COR-L47 (cell line): ENCODE results near the gene ZNF526.

Experiments
- DNase-seq: peaks from one replicate; lab custom pipeline; 2025; lab: John Stamatoyannopoulos, UW

ZNF526 gene

GRCh38 chr19:42219812-42220750 lies at the start of gene ZNF526:
Gene ZNF526, plus strand, starts transcription at chr19:42220312. Its CDS starts 4,092 bp downstream, at chr19:42224404.
- peak; percentile 97 for DNase-seq

GRCh38 chr19:42170715-42171114 lies 49.4 kb upstream of the ZNF526 start:
- DNase-seq = no peak

GRCh38 chr19:42172261-42172660 lies 47.9 kb upstream of the ZNF526 start:
- DNase-seq = no peak

GRCh38 chr19:42173695-42174094 lies 46.4 kb upstream of the ZNF526 start:
- DNase-seq = no peak

- no peak for DNase-seq
Measured at GRCh38 chr19:42174188-42174587, 45.9 kb upstream of the ZNF526 start.

GRCh38 chr19:42174958-42175734 lies 45.0 kb upstream of the ZNF526 start:
- no peak for DNase-seq

- no peak for DNase-seq
Measured at GRCh38 chr19:42175952-42176648, 44.0 kb upstream of the ZNF526 start.

GRCh38 chr19:42176649-42176989 lies 43.5 kb upstream of the ZNF526 start:
- DNase-seq = peak; percentile 95

GRCh38 chr19:42176990-42177685 lies 43.0 kb upstream of the ZNF526 start:
- peak; percentile 98 for DNase-seq

- no peak for DNase-seq
Measured at GRCh38 chr19:42177686-42178019, 42.5 kb upstream of the ZNF526 start.

GRCh38 chr19:42178791-42179674 lies 41.1 kb upstream of the ZNF526 start:
- DNase-seq = no peak

GRCh38 chr19:42184401-42184861 lies 35.7 kb upstream of the ZNF526 start:
- DNase-seq = peak; percentile 74

- DNase-seq = no peak
Measured at GRCh38 chr19:42185277-42185676, 34.8 kb upstream of the ZNF526 start.

GRCh38 chr19:42188665-42189064 lies 31.4 kb upstream of the ZNF526 start:
- no peak for DNase-seq

- DNase-seq = no peak
Measured at GRCh38 chr19:42189133-42189532, 31.0 kb upstream of the ZNF526 start.

- DNase-seq = no peak
Measured at GRCh38 chr19:42191330-42191729, 28.8 kb upstream of the ZNF526 start.

- DNase-seq = peak; percentile 71
Measured at GRCh38 chr19:42191855-42192254, 28.3 kb upstream of the ZNF526 start.

GRCh38 chr19:42193294-42193693 lies 26.8 kb upstream of the ZNF526 start:
- no peak for DNase-seq

- DNase-seq = no peak
Measured at GRCh38 chr19:42193706-42194105, 26.4 kb upstream of the ZNF526 start.
